Esophagus mucosa (tissue), 1 donor: ENCODE measurements around the gene CDH4. TPM values are rescaled to one million over a fixed set of nuclear protein-coding genes. Genes with fewer than 3 reads are reported as not detected.
A peak's percentile ranks its signal among the peaks of the same experiment; 100 is the strongest.

Source experiments
- ATAC-seq: fragments of 200-7000 bp; cut with Tn5 transposase; one replicate; pipeline ENCODE4 v1.9.1; 2020
- total RNA-seq: library from RNA; stranded (reverse); gene quantifications from one replicate; pipeline ENCODE4 v1.2.4, GENCODE V29; 2023
- donor health status: DM: yes; HTN: yes; CAD: no.

CDH4 gene
- total RNA-seq, 1 donor from 2014 or later, result not detected

- peak; percentile 42 for ATAC-seq
Observed at GRCh38 chr20:61757678-61758563, 505.9 kb downstream of the CDH4 start.

GRCh38 chr20:61758564-61759200, 506.6 kb downstream of the CDH4 start:
- no peak for ATAC-seq

DNA sequence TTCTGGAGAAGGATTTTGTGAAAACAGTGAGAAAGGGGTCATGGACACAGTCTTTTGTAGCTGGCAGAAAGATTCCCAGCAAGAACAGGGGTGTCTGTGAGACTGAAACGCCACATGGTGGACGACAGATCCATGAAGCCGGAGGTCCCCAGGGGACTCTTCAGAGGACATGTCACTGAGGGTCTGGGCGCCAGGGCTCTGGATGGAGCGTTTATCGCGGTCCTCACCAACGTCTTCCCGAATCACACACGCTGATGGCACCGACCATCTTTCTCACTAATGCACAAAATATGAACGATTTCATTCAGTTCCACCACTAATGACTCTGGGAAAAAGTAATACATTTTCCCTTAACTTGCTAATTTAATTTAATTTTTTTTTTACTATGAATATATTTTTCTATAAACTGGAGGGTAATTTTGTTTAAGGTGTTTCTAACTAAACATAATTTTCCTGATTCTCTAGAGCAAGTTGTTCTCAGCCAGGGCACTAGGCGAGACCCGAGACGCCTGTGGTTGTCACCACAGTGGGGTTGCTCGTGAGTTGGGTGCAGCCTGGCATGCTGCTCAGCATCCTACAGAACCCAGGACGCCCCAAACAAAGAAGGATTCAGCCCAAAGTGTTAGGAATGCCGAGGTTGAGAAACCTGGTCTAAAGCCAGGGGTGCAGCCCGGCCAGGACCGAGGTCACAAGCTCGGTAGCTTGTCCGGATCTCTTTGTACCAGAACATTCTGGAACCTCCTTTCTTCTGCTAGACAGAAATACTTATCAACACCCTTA, 507.4 kb downstream of the CDH4 start:
- no peak for ATAC-seq

GRCh38 chr20:61760321-61760720, 508.3 kb downstream of the CDH4 start:
- ATAC-seq, result no peak

DNA sequence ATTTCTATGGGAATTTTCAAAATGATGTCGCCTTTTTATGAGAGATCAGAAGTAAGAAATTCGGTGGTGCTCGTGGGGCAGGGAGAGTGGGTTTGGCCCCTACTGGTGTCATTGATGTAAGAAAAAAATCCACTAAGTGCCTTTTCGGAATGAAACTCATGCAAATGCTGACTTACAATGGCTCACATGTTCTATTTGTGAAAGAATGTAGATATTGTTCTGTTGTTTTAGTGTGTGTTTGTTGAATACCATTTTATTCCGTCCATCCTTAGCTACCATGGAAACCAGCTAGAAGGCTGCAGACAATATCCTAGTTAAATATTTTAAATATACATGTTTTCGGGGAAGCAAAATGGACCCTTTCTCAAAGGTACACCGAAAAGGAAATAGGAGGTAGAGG, 508.7 kb downstream of the CDH4 start:
- no peak for ATAC-seq

- no peak for ATAC-seq
Observed at GRCh38 chr20:61761453-61762166, 509.5 kb downstream of the CDH4 start.

DNA sequence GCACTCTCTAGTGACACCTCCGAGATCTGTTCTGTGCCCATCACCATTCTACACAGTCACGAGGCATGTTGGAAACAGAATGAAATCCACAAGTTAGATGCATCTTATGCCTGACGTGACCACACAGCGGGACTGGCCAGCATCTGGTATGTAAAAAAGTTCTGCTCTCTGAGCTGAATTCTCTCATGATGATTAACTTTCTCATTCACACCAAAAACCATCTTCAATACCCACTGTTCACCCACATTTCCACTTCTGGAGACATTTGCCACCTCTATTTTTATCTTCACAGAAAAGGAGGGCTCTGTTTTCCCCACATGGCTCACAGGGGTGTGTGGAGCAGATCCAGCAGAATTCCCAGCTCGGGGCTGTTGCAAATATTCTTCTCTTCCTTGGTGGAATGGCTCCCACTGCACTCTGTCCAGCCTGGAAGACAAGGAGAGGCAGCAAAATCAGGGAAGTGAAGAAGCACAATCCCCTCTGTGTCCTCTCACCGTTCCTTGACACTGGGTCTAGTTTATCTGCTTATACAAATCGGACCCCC, 510.2 kb downstream of the CDH4 start:
- no peak for ATAC-seq

GRCh38 chr20:61762886-61763739, 511.1 kb downstream of the CDH4 start:
- ATAC-seq, result no peak

DNA sequence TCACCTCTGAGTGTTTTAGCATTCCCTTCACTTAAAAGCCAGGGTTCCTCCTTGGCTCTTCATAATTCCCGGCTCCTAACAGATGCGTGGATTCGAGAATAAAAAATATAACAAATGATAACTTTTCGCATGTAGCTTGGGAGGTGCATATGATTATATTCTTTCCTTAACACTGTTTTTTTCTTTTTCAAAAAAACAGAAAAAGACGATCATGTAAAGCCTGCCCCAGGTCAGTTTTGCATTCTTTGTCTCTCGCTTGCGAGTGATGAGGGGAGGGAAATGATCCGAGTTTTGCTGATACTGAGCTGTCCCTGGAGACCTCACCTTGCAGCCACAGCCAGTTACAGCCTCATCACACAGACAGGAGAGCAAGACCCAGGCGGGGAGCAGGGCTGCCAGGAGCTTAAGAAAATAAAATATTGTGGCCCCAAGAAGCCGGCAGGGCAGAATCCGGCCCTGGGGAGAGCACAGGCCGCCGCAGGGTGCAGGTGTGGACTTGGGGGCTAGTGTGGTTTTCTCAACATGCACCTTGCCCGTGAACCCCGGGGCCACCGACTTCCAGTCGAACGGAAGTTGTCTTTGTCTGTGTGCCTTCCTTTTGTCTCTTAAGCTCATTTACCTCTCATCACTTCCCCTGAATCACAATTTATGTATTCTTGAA, 511.8 kb downstream of the CDH4 start:
- no peak for ATAC-seq

GRCh38 chr20:61764471-61765025, 512.5 kb downstream of the CDH4 start:
- no peak for ATAC-seq

DNA sequence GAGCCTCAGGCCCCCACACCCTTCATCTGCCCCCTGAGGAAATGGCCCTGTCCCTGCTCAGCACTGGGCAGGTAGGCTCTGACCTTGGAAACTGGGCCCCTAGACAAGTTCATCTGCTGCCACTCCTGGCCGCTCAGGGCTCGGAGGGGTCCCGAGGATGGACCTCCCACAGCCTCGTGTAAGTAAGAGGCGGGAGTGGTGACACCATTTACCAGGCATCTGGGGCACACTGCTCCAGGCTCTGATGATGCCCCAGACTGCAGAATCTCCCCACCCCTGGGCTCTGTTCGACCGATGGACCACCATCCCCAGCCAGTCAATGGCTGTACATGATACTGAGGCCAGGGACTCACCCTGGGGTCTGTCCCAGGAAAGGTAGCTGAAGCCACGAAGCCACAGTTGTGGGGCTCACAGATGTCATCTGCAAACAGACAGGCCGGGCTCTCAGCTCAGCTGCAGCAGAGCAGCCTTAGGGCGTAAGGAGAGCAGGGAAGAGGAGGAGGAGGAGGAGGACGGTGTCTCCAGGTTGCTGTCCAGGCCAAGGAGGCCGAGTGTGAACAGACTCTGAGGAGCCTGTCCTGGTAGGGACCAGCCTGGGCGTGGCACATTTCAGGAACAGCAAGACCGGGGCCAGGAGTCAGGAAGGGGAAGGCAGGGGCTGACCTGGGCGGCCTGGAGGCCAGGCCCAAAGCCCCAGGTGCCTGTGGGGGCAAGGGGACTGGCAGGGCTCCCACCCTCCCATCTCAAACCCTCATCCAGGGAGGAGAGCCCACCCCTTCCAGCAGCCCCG, 513.2 kb downstream of the CDH4 start:
- ATAC-seq, result no peak

DNA sequence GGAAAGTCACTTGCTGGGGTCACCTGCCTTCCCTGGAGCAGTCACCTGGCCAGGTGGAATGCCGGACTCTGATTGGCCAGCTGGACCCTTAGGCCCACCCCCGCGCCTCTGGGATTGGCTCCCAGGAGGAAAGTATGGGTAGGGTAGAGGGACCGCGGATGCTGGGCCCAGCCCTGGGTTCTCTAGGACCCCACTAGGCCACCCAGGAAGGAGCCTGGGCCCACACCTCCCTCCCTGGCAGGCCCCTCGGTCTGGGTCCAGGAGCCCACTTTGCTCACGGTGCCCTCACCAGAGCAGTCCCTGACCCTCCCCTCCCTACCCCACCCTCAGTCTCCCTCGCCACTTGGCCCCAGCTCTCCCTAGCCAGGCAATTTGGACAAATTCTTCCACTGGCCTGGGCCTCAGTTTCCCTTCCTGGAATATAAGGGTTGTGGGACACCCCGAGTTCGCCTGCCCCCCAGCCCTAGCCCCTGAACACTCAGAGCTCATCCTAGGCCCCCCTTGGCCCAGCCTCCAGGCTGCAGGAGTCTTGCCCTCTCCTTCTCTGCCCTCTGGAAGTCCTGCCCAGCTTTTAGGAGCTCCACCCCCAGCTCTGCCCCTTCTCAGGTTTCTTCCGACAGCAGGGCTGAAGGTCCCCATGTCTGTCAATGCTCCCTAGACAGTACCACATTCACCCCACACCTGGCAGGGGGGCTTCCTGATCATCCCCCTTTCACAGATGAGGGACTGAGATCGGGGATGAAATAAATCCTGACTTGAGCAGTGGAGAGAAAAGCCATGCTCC, 514.0 kb downstream of the CDH4 start:
- no peak for ATAC-seq

DNA sequence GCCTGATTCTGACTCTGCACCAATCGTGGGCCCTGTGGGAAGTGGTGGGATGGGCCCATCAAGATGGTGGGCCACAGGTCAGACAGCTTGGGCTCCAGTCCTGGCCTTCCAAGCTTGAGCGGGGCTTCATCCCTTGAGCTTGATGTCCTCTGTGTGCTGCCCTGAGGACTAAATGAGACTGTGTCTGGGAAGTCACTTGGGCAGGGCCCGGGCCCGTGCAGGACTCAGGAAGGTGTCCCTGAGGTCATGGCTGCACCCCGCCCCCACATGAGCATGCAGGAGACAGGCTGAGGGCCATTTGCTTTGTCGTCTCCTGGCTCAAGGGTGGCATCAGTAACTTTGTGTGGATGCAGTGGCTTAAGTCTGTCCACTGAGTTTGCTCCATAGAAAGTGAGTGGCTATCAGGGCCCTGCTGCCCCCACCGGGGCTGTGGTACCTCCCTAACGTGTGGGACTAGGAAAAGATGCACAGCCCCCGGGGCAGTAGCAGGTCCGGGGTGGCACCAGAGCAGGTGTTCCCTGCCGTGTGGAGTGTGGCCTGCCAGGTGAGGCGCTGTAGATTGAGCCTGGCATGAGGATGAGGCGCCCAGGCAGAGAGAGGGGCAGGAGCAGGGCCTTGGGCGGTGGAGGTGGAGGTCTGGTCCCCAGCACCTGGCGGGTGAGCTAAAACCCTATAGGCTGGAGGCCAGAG, 515.0 kb downstream of the CDH4 start:
- ATAC-seq, result no peak

- ATAC-seq, result no peak
Observed at GRCh38 chr20:61767761-61768494, 515.9 kb downstream of the CDH4 start.

DNA sequence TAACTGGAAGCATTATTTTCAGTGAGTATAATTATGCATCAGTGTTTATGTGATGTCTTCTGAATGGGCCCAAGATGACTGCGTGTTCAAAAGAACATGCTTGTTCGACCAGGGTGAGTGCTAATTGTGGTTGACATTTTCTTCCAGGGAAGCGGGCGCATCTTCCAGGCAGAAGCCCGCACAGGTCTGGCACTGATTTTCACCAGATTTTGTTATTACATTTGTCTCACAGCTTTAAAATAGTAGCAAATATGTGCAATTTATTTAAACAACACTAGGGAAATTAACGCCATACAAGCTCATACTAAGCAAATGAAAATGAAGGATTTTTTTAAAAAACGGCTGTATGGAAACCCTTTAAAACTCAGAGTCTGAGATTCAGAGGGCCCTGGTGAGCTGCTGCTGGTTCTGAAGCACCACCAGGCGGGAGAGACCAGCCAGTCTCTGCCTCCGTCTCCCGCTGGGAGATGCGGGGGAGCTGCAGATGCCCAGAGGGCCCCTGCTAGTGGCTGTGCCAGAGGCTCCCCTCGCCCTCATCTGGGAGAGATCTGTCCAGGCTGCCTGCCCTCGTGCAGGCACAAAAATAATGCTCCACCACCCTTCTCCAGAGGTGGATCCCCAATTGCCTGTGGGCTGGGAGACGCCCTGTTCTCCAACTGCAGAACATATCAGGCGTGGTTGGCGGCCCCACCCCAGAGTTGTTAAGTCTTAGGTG, 516.7 kb downstream of the CDH4 start:
- no peak for ATAC-seq

GRCh38 chr20:61769286-61769832, 517.3 kb downstream of the CDH4 start:
- no peak for ATAC-seq
